Measurements from ENCODE around the gene RBM20.
"Not testable (repeated sequence)": the region's sequence is repeated elsewhere in the genome, so short reads cannot be mapped to it uniquely, and the experiment has no call there.

DNA sequence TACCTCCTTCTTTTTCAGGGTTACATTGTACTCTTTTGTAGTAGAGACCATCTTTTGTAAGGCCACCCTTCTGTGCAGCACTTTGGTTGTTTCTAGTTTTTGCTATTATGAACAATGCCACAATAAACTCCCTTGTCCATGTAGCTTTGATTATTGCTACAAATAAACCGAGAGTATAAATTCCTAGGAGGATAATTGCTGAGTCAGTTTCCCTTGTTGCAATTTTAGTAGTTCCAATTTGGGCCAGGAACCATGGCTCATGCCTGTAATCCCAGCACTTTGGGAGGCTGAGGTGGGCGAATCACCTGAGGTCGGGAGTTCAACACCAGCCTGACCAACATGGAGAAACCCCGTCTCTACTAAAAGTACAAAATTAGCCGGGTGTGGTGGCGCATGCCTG lies 4.3 kb upstream of the RBM20 start:
- TF ChIP-seq, protein P1, sequence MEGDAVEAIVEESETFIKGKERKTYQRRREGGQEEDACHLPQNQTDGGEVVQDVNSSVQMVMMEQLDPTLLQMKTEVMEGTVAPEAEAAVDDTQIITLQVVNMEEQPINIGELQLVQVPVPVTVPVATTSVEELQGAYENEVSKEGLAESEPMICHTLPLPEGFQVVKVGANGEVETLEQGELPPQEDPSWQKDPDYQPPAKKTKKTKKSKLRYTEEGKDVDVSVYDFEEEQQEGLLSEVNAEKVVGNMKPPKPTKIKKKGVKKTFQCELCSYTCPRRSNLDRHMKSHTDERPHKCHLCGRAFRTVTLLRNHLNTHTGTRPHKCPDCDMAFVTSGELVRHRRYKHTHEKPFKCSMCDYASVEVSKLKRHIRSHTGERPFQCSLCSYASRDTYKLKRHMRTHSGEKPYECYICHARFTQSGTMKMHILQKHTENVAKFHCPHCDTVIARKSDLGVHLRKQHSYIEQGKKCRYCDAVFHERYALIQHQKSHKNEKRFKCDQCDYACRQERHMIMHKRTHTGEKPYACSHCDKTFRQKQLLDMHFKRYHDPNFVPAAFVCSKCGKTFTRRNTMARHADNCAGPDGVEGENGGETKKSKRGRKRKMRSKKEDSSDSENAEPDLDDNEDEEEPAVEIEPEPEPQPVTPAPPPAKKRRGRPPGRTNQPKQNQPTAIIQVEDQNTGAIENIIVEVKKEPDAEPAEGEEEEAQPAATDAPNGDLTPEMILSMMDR (IDR thresholded peaks at IDR 0.05): not testable (repeated sequence)
- TF ChIP-seq EP300, POLR2A, POLR2AphosphoS5 (IDR thresholded peaks at IDR 0.05): not testable (repeated sequence)

All from stomach (tissue), 4 donors.